Measurements from ENCODE around the gene PARP15.

- TF ChIP-seq EP300 (IDR thresholded peaks at IDR 0.05; ENCODE audit: borderline replicate concordance) (no peak), TAF1 (IDR thresholded peaks at IDR 0.05; ENCODE audit: low read depth) (no peak)
Observed at GRCh38 chr3:122609798-122610559, 32.5 kb downstream of the PARP15 start.

Data from Ishikawa (cell line).